KG1 (cell line): ENCODE results near the gene SRSF3.
"Not testable (repeated sequence)": the region's sequence is repeated elsewhere in the genome, so short reads cannot be mapped to it uniquely, and the experiment has no call there.

Source experiments
- DNase-seq: peaks from one replicate; lab custom pipeline; 2025; lab: John Stamatoyannopoulos, UW

SRSF3 gene

GRCh38 chr6:36649701-36650484 lies 55.7 kb downstream of the SRSF3 start:
- no peak for DNase-seq

GRCh38 chr6:36650848-36651478 lies 56.8 kb downstream of the SRSF3 start:
- DNase-seq = no peak

DNA sequence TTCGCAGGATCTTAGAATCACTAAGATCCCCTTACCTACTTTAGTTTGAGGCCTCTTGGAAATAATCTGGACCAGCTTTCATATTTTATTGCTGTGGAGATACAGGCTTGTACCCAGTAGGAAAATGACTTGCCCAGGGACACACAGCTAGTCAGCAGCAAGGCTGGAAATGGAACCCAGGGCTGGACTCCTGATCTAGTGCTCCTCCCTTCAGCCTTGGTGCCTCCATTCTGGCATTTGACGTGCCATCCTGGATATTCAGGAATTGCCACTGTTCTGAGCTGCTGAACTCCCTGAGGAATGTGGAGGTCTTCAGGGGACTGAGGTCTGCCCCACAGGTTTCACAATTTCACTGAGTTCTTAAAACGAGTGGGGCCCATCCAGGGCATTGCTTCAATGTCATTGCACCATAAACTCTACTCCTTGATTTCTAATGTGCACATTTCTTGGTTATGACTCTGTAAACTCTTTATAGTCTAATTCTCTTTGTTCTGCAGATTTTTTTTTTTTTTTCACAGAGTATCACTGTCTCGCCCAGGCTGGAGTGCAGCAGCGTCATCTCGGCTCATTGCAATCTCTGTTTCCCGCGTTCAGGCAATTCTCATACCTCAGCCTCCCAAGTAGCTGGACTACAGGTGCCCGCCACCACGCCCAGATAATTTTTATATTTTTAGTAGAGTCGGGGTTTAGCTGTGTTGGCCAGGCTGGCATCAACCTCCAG lies 57.7 kb downstream of the SRSF3 start:
- DNase-seq = no peak

GRCh38 chr6:36654469-36654868 lies 60.3 kb downstream of the SRSF3 start:
- not testable (repeated sequence) for DNase-seq
